LNCaP clone FGC (cell line): ENCODE results near the gene L3MBTL2.

Experiments used
- DNase-seq: peaks from one replicate; pipeline ENCODE4 v3.0.0-alpha.2; 2011; ENCODE audit warnings: low read depth
- H3K4me3 ChIP-seq: 2 replicates; pipeline ENCODE4 v1.5.1; 2011; ENCODE audit warnings: mild to moderate bottlenecking, low read depth, low read length, control low read depth
- TF ChIP-seq, protein P1 (sequence below): IDR thresholded peaks from 2 replicates; pipeline ENCODE4 v1.5.1; 2012; ENCODE audit warnings: mild to moderate bottlenecking; ENCODE audit not compliant: control insufficient read depth, insufficient read depth; ENCODE audit errors: extremely low read depth

Gene L3MBTL2

DNA sequence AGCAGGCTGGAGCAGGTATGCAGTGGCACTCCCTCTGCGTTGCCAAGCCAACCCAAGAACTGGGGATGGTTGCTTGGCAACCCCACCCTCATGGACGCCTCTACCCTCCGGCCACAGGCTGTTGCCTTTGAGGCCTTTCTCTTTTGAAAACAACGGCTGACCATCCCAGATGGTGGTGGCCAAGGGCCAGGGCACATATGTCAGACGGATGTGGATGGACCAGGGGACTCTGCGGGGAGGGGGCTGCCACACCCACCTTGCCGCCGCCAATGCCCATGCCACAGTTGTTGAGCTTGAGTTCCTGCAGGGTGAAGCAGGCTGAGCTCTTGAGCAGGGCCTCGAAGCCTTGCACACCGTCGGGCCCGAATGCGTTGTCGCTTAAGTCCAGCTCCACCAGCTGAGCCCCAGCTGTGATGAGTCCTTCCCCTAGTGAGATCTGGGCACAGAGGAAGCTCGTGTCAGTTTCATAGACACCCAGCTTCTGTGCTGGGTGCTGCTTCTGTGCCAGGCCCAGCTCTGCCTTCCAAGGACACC is 59.4 kb downstream of the L3MBTL2 start:
- TF ChIP-seq, protein P1, sequence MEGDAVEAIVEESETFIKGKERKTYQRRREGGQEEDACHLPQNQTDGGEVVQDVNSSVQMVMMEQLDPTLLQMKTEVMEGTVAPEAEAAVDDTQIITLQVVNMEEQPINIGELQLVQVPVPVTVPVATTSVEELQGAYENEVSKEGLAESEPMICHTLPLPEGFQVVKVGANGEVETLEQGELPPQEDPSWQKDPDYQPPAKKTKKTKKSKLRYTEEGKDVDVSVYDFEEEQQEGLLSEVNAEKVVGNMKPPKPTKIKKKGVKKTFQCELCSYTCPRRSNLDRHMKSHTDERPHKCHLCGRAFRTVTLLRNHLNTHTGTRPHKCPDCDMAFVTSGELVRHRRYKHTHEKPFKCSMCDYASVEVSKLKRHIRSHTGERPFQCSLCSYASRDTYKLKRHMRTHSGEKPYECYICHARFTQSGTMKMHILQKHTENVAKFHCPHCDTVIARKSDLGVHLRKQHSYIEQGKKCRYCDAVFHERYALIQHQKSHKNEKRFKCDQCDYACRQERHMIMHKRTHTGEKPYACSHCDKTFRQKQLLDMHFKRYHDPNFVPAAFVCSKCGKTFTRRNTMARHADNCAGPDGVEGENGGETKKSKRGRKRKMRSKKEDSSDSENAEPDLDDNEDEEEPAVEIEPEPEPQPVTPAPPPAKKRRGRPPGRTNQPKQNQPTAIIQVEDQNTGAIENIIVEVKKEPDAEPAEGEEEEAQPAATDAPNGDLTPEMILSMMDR, result no peak
- no peak for DNase-seq
- no peak overlapping the region for H3K4me3 ChIP-seq

DNA sequence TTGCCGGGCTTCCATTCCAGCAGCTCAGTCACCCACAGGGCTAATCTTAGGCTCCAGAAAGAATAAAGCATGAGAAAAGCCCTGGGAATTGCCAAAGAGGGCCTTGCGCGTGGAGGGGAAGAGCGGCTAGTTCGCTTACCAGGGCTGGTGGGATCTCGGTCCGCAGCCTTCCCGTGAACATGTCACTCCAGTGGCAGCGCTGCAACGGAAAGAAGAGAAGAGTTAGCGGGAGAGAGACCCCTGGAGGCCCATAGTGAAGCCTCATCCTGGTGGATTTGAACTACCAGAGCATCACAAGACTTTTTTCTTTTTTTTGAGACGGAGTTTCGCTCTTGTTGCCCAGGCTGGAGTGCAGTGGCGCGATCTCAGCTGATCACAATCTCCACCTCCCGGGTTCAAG is 62.8 kb downstream of the L3MBTL2 start:
- no peak overlapping the region for H3K4me3 ChIP-seq
- TF ChIP-seq, protein P1, result no peak
- DNase-seq, result no peak

DNA sequence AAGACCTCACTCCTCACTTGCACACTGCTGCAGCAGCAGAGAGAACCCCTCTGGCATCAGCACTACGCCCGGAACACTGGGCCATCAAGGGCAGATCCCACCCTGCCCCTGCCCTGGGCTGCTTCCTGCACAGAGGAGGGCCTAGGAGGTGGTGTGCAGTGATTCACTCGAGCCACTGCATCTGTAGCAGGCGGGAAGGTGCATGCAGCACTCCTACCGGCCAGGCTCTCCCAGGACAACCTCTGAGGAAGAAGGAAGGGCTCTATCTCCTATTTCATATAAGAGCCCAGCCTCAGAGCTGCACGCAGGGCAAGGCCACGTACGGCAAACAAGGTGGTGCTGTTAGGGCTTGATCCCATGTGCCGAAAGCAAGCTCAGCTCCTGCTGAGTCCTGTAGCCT is 66.7 kb downstream of the L3MBTL2 start:
- no peak overlapping the region for H3K4me3 ChIP-seq
- TF ChIP-seq, protein P1, result no peak
- DNase-seq, result no peak

DNA sequence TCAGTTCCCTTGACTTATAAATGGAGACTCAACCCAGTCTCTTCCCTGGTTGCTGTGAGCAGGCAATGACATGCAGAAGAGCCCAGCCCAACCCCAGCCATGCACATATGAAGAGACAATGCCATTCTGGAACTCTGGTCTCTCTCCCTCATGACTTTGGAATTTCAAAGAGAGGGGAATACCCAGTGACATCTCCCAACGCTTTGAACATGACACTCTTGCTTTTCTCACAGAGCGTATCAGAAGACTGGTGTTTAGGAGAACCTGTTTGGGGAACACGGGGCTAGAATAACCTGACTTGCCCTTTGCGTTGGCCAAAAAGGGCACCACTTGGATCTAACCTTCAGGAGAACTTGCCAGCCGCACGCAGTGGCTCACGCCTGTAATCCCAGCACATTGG is 68.0 kb downstream of the L3MBTL2 start:
- no peak overlapping the region for H3K4me3 ChIP-seq
- TF ChIP-seq, protein P1, result no peak
- no peak for DNase-seq

DNA sequence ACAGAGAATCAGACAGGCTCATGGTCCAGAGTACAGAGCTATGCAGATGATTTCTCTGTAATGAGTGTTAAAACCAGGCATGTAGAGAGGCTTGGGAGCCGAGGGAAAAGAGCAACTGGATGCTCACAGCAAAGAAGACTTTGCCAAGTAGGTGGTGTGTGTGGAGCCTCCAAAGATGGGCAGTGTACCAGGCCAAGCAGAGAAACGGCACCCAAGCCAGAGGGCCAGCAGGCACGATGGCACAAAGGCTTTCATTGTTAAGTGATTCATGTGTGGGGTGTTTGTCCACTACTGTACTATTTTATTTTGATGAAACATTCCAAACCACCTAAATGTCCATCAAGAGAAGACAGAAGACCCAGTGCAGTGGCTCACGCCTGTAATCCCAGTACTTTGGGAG is 69.7 kb downstream of the L3MBTL2 start:
- DNase-seq, result no peak
- H3K4me3 ChIP-seq, result no peak overlapping the region
- TF ChIP-seq, protein P1, result no peak

DNA sequence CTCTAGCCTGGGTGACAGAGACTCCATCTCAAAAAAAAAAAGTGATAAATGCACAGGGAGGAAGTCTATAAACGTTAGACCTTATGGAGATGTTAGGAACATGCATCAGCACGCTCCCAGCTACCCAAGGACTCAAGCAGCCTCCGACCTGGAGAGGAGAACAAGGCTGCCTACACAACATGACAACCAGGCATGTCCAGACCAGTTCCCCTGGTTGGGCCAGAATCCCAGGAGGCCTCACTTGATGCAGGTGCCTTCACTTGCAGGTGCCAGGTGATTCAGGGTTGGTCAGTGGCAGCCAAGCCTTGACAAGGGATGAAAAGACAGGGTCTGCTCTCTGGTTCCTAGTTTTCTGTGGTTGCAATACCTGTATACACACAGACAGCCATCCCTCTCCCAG is 75.0 kb downstream of the L3MBTL2 start:
- DNase-seq, result no peak
- no peak overlapping the region for H3K4me3 ChIP-seq
- TF ChIP-seq, protein P1, result no peak

DNA sequence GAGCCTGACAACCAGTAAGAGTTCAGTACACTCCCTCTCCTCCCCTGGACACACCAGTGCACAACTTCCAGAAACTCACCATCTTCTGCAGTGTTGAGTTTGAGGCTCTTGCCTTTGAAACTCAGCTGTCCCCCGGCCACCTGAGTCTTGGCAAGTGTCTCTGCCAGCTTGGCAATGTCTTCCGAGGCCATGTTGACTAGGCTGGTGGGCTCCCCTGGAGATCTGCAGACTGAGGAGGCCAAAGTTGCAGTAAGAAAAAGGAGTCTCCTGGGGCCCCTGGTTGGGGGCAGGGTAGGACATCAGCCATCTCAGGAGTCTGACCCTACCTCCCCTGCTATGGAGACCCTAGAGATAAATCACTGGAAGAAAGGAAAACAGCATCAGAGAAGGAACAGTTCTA is 75.7 kb downstream of the L3MBTL2 start:
- no peak overlapping the region for H3K4me3 ChIP-seq
- no peak for DNase-seq
- TF ChIP-seq, protein P1, result no peak
